Testis (tissue), 3 donors: Measurements from ENCODE around the gene SPAST. TPM values are rescaled to one million over a fixed set of nuclear protein-coding genes. Genes with fewer than 3 reads are reported as not detected.

Experiments used
- DNase-seq: peaks from one replicate; pipeline ENCODE4 v3.0.0-alpha.2; 2019
- H3K27ac ChIP-seq, 2 donors: fragments of 200-600 bp; sonication (generic); one replicate each; pipeline ENCODE4 v1.5.1; 2019
- H3K27me3 ChIP-seq: fragments of 200-600 bp; sonication (generic); one replicate; pipeline ENCODE4 v1.5.1; 2019
- H3K36me3 ChIP-seq: fragments of 200-600 bp; sonication (generic); one replicate; pipeline ENCODE4 v1.5.1; 2017; ENCODE audit warnings: low read depth; ENCODE audit errors: missing control alignments
- H3K4me1 ChIP-seq: fragments of 200-600 bp; sonication (generic); one replicate; pipeline ENCODE4 v1.5.1; 2019
- H3K4me3 ChIP-seq, 2 donors: fragments of 200-600 bp; sonication (generic); one replicate each; pipeline ENCODE4 v1.5.1; 2017 to 2019
- H3K9me3 ChIP-seq: fragments of 200-600 bp; sonication (generic); one replicate; pipeline ENCODE4 v1.5.1; 2017
- POLR2A ChIP-seq: fragments of 450-650 bp; IDR thresholded peaks from one replicate; pipeline ENCODE4 v1.6.1; 2017; ENCODE audit warnings: antibody characterized with exemption, mild to moderate bottlenecking, moderate library complexity
- WGBS, 2 donors: methylation state at CpG; one replicate each; pipeline ENCODE4 v1.1.5; 2018; 5-methylcytosine and 5-hydroxymethylcytosine counted together
- intact Hi-C: fragments of 100-400 bp; cut with DNase I; formaldehyde crosslinking; loops from one replicate; pipeline ENCODE4 v1.15.1; 2023; ENCODE audit warnings: low total_unique reads
- polyA plus RNA-seq: library from polyadenylated mRNA; stranded (reverse); fragments of 350-450 nt; fragmentation: Illumina TruSeq; extraction: RNeasy Lipid Tissue Mini Kit (QIAGEN cat#74804); gene quantifications from one replicate; pipeline ENCODE4 v1.2.3, GENCODE V29; 2014; ENCODE audit warnings: low read depth, low replicate concordance; ENCODE audit not compliant: insufficient read depth
- total RNA-seq, 2 donors: library from RNA; depleted of rRNA; stranded (reverse); fragments of >200 nt; gene quantifications; one replicate each; pipeline ENCODE4 v1.2.3, GENCODE V29; 2016
- TF ChIP-seq, protein P1 (sequence below), 3 experiments: fragments of 450-650 bp in 2 of 3; fragments of 200-600 bp in 1 of 3; sonication (generic) in 1 of 3; IDR thresholded peaks; one replicate each; pipeline ENCODE4 v1.5.1; 2016 to 2019; ENCODE audit warnings: antibody characterized with exemption in 3 of 3, mild to moderate bottlenecking in 2 of 3, moderate library complexity in 1 of 3

Gene SPAST
- total and polyA plus RNA-seq, 3 donors from 2014 or later: 18.4 to 34.2 (median 28.3) TPM

DNA sequence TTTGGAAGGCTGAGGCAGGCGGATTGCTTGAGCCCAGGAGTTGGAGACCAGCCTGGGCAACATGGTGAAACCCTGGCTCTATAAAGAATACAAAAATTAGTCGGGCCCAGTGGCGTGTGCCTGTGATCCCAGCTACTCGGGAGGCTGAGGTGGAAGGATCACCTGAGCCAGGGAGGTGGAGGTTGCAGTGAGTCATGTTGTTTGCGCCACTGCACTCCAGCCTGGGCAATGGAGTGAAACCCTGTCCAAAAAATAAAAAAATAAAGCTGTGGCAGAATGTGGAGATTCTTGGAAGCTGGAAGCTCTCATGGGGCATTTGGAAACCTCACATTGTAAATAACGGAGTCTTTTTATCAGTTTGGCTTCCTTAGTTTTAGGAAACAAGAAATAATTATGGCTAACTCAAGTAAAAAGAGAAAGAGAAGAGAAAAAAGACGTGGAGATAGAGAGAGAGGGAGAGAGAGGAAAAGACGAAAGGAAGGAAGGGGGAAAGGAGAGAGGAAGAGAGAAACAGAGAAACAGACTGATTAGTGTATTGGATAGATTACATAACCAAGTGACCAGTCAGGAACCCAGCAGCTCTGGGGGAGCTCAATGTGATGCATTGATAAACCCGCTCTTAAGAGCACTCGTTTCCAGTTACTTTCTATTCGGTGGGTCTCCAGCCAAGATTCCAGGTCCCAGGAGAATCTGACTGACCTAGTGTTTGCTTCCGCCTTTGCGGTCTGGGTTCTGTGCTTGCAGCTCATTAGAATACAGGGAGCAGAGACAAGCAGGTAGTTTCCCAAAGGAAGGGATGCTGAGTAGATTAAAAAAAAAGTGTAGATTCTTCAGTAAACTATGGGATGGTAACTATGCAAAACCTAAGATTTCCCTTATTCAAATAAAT, 1.1 kb upstream of the SPAST start:
- no peaks in the 10 kb centered on the region for H3K27me3 ChIP-seq
- no peak for TF ChIP-seq POLR2A
- TF ChIP-seq, protein P1, sequence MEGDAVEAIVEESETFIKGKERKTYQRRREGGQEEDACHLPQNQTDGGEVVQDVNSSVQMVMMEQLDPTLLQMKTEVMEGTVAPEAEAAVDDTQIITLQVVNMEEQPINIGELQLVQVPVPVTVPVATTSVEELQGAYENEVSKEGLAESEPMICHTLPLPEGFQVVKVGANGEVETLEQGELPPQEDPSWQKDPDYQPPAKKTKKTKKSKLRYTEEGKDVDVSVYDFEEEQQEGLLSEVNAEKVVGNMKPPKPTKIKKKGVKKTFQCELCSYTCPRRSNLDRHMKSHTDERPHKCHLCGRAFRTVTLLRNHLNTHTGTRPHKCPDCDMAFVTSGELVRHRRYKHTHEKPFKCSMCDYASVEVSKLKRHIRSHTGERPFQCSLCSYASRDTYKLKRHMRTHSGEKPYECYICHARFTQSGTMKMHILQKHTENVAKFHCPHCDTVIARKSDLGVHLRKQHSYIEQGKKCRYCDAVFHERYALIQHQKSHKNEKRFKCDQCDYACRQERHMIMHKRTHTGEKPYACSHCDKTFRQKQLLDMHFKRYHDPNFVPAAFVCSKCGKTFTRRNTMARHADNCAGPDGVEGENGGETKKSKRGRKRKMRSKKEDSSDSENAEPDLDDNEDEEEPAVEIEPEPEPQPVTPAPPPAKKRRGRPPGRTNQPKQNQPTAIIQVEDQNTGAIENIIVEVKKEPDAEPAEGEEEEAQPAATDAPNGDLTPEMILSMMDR (IDR thresholded peaks at IDR 0.05): no peak
- H3K4me1 ChIP-seq: no peaks in the 10 kb centered on the region
- intact Hi-C loops: loop anchor here (10.0 kb wide), 1 partner anchor 47 kb away; the partner anchor contains the start of gene MEMO1
- H3K27ac ChIP-seq: peak overlapping the region; percentile 81 to 92
- DNase-seq: peak; percentile 69
- peak overlapping the region; percentile 80 to 93 for H3K4me3 ChIP-seq
- 27 to 34% methylated on average over 13 of the region's 13 CpGs for WGBS, 2 donors
- no peaks in the 10 kb centered on the region for H3K36me3 ChIP-seq
- H3K9me3 ChIP-seq: no peaks in the 10 kb centered on the region

DNA sequence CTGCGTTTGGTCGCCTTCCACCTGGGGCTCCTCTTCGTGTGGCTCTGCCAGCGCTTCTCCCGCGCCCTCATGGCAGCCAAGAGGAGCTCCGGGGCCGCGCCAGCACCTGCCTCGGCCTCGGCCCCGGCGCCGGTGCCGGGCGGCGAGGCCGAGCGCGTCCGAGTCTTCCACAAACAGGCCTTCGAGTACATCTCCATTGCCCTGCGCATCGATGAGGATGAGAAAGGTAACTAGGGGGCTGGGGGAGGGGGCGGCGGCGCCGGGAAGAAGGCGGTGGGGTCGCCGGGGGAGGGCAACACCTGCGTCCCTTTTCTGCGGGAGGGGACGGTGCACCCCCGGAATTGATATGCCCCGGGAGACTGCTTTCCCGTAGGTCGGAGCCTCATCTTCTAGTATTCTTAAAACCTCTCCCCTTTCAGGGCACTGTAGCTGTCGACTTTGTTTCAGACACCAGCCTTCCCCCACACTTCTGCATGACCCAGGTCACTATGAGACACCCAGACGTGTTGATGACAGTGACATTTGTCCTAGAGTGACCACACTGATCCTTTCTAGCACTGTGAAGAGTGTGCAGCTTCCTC, 755 bp downstream of the SPAST start:
- Histone ChIP-seq H3K4me3 (peak overlapping the region; percentile 80 to 93), H3K4me1 (no peaks in the 10 kb centered on the region), H3K36me3 (no peaks in the 10 kb centered on the region), H3K27me3 (no peaks in the 10 kb centered on the region), H3K9me3 (no peaks in the 10 kb centered on the region), H3K27ac (peak overlapping the region; percentile 81 to 92)
- TF ChIP-seq, protein P1 (IDR thresholded peaks at IDR 0.05): no peak
- TF ChIP-seq POLR2A: no peak
- DNase-seq: peak; percentile 35
- intact Hi-C loops: loop anchor here (10.0 kb wide), 1 partner anchor 49 kb away; the partner anchor contains the start of gene MEMO1
- 0% methylated on average over 2 to 37 of the region's 40 CpGs for WGBS, 2 donors

DNA sequence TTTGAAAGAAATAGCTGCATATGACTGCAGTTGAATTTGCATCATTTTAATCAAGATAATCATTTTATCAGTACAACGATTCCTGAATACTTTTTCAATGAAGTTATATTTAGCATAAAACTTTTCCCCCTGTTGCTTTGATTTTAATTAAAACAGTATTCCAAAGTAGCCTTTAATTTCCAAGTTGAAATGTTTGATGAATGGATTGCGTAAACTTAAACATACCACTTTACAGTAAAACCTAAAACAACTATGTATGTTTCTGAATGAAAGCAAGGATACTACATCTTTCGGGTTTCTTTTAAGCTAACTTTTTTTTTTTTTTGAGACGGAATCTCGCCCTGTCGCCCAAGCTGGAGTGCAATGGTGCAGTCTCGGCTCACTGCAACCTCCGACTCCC, 1.4 kb downstream of the SPAST start:
- Histone ChIP-seq H3K27ac (no peak overlapping the region), H3K36me3 (no peaks in the 10 kb centered on the region), H3K4me1 (no peaks in the 10 kb centered on the region), H3K4me3 (peak overlapping the region; percentile 80 to 93), H3K27me3 (no peaks in the 10 kb centered on the region), H3K9me3 (no peaks in the 10 kb centered on the region)
- intact Hi-C loops: loop anchor here (10.0 kb wide), 1 partner anchor 50 kb away; the partner anchor contains the start of gene MEMO1
- no peak for DNase-seq
- 61 to 72% methylated on average over 8 of the region's 8 CpGs for WGBS, 2 donors
- TF ChIP-seq POLR2A: no peak

DNA sequence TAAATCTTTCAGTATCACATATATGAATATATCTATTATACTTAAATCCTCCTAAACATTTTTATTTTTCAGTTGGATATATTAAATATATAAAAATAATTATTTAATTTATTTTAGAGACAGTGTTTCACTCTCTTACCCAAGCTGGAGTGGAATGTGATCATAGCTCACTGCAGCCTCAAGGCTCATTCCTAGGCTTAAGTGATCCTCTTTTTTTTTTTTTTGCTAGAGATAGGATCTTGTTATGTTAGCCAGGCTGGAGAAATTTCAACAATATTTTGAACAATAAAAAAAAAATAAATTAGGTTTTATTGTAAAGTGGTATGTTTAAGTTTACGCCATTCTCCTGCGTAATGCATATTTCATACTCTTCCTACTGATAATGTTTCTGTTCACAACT, 4.2 kb downstream of the SPAST start:
- Histone ChIP-seq H3K36me3 (no peaks in the 10 kb centered on the region), H3K4me3 (no peak overlapping the region), H3K27ac (no peak overlapping the region), H3K27me3 (no peaks in the 10 kb centered on the region), H3K9me3 (no peaks in the 10 kb centered on the region), H3K4me1 (no peaks in the 10 kb centered on the region)
- no peak for DNase-seq
- TF ChIP-seq, protein P1 (IDR thresholded peaks at IDR 0.05): no peak
- TF ChIP-seq POLR2A: no peak
- intact Hi-C loops: loop anchor here (10.0 kb wide), 1 partner anchor 53 kb away; the partner anchor contains the start of gene MEMO1
- 88 to 98% methylated on average over 2 of the region's 2 CpGs for WGBS, 2 donors

DNA sequence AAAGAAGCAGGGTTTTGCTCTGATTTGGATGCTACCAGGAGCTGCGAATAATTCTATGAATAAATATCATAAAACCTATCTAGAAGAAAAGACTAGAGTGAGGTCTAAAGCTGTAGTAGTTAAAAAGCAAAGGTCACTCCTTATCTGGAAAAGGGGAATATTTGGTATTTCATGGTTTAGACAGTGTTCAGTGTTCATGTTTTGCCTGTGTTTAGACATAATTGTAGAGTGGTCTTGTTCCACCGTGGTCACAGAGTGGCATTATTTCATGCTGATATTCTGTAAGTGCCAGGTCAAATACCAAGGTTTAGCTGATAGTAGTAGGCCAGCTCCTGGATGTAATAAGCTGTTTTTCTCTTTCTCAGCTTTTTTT, 10.8 kb downstream of the SPAST start:
- TF ChIP-seq POLR2A: no peak
- TF ChIP-seq, protein P1 (IDR thresholded peaks at IDR 0.05): no peak
- intact Hi-C loops: no loop called here
- 77 to 83% methylated on average over 2 of the region's 2 CpGs for WGBS, 2 donors
- no peak overlapping the region for H3K27ac ChIP-seq
- no peak for DNase-seq
- H3K4me3 ChIP-seq: no peak overlapping the region
- H3K27me3 ChIP-seq: no peaks in the 10 kb centered on the region
- no peaks in the 10 kb centered on the region for H3K4me1 ChIP-seq
- H3K36me3 ChIP-seq: no peaks in the 10 kb centered on the region
- H3K9me3 ChIP-seq: no peaks in the 10 kb centered on the region
